H1 (cell line): ENCODE results near the gene MGRN1. TPM values are rescaled to one million over a fixed set of nuclear protein-coding genes. Genes with fewer than 3 reads are reported as not detected.

ENCODE experiments used
- CTCF ChIA-PET: fragments of 300-600 bp; sonication (Branson Sonifier 250); formaldehyde crosslinking; loops from one replicate; lab custom pipeline; 2021; ENCODE audit not compliant: partially characterized antibody; lab: Charles Lee
- POLR2A ChIA-PET: fragments of 300-600 bp; sonication (Branson Sonifier 250); formaldehyde crosslinking; loops from one replicate; lab custom pipeline; 2021; ENCODE audit warnings: inconsistent platforms; ENCODE audit not compliant: partially characterized antibody; lab: Charles Lee
- DNase-seq, 2 experiments: peaks; one replicate each; pipeline versions ENCODE4 v3.0.0 to v3.0.0-alpha.2; 2010 to 2022; ENCODE audit warnings: low spot score in 2 of 2, low read depth in 1 of 2, mixed read lengths in 1 of 2
- FAIRE-seq: peaks from 2 replicates; lab custom pipeline; 2011; peaks lifted over from hg19 to GRCh38; lab: Jason Lieb, UNC
- H2AFZ ChIP-seq: 2 replicates; pipeline ENCODE4 v1.8.1; 2012; ENCODE audit warnings: low read length, inconsistent platforms
- H2AK5ac ChIP-seq: 2 replicates; pipeline ENCODE4 v1.6.1; 2013; ENCODE audit warnings: low read depth, low read length
- H2BK120ac ChIP-seq: replicated peaks from 2 replicates; pipeline ENCODE3; 2013; ENCODE audit warnings: low read depth, low read length, inconsistent platforms
- H2BK12ac ChIP-seq: 2 replicates; pipeline ENCODE4 v1.6.1; 2013; ENCODE audit warnings: low read depth, low read length
- H2BK15ac ChIP-seq: 2 replicates; pipeline ENCODE4 v1.6.1; 2013; ENCODE audit warnings: low read length
- H2BK20ac ChIP-seq: 2 replicates; pipeline ENCODE4 v1.6.1; 2013; ENCODE audit warnings: low read length
- H2BK5ac ChIP-seq: 2 replicates; pipeline ENCODE4 v1.6.1; 2013; ENCODE audit warnings: low read depth, low read length
- H3K14ac ChIP-seq: 2 replicates; pipeline ENCODE4 v1.6.1; 2013; ENCODE audit warnings: inconsistent platforms; ENCODE audit not compliant: insufficient read length
- H3K18ac ChIP-seq: 2 replicates; pipeline ENCODE4 v1.6.1; 2013; ENCODE audit warnings: low read length; ENCODE audit errors: extremely low read depth
- H3K23ac ChIP-seq: 2 replicates; pipeline ENCODE4 v1.6.1; 2013; ENCODE audit warnings: inconsistent platforms; ENCODE audit not compliant: insufficient read length
- H3K23me2 ChIP-seq: 2 replicates; pipeline ENCODE4 v1.6.1; 2013; ENCODE audit warnings: low read depth, low read length
- H3K27ac ChIP-seq: 2 replicates; pipeline ENCODE4 v1.6.1; 2011; ENCODE audit warnings: low read depth, low read length, inconsistent platforms
- H3K27me3 ChIP-seq, 4 experiments: replicated peaks in 1 of 4; 1 replicate in 1 of 4; 2 replicates in 3 of 4; pipeline versions ENCODE4 v1.6.1 to v1.8.1; 2011 to 2013; ENCODE audit warnings: low read length in 3 of 4, mild to moderate bottlenecking in 3 of 4, inconsistent platforms in 2 of 4, mixed read lengths in 2 of 4, moderate library complexity in 1 of 4; ENCODE audit not compliant: control insufficient read depth in 3 of 4, insufficient read depth in 3 of 4; ENCODE audit errors: extremely low read depth in 1 of 4
- H3K36me3 ChIP-seq, 4 experiments: 2 replicates each; pipeline versions ENCODE4 v1.6.1 to v1.8.1; 2011 to 2013; ENCODE audit warnings: mild to moderate bottlenecking in 4 of 4, low read length in 3 of 4, moderate library complexity in 2 of 4, control low read depth in 1 of 4, inconsistent platforms in 1 of 4; ENCODE audit not compliant: insufficient read depth in 4 of 4, control insufficient read depth in 2 of 4
- H3K4ac ChIP-seq: replicated peaks from 2 replicates; pipeline ENCODE3; 2013; ENCODE audit warnings: low read length, low read depth, mixed read lengths, inconsistent platforms; ENCODE audit not compliant: insufficient read length
- H3K4me1 ChIP-seq, 4 experiments: replicated peaks in 1 of 4; 1 replicate in 1 of 4; 2 replicates in 3 of 4; pipeline versions ENCODE4 v1.6.1 to v1.8.1; 2011 to 2013; ENCODE audit warnings: low read length in 3 of 4, inconsistent platforms in 2 of 4, mixed read lengths in 1 of 4; ENCODE audit not compliant: insufficient read depth in 4 of 4, control insufficient read depth in 3 of 4
- H3K4me2 ChIP-seq, 2 experiments: 2 replicates each; pipeline versions ENCODE4 v1.6.1 to v1.8.1; 2011 to 2013; ENCODE audit warnings: low read depth in 2 of 2, low read length in 2 of 2, control low read depth in 1 of 2, inconsistent platforms in 1 of 2, mild to moderate bottlenecking in 1 of 2; ENCODE audit not compliant: insufficient read depth in 1 of 2
- H3K4me3 ChIP-seq, 4 experiments: fragments of 200-600, 300-600 bp in 1 of 4; sonication (generic), shearing (Covaris generic), sonication (Bioruptor Twin) in 1 of 4; 2 replicates each; pipeline versions ENCODE4 v1.5.1 to v1.8.1; 2011 to 2016; ENCODE audit warnings: low read length in 4 of 4, low read depth in 3 of 4, control low read depth in 2 of 4, inconsistent platforms in 2 of 4, mild to moderate bottlenecking in 2 of 4, mixed read lengths in 1 of 4, moderate library complexity in 1 of 4; ENCODE audit not compliant: insufficient read depth in 2 of 4; ENCODE audit errors: extremely low read depth in 1 of 4
- H3K56ac ChIP-seq: replicated peaks from 2 replicates; pipeline ENCODE3; 2013; ENCODE audit warnings: low read depth, mild to moderate bottlenecking, mixed read lengths, low read length, inconsistent platforms; ENCODE audit not compliant: insufficient read length
- H3K79me1 ChIP-seq: 2 replicates; pipeline ENCODE4 v1.6.1; 2013; ENCODE audit warnings: low read depth, low read length, control low read depth
- H3K79me2 ChIP-seq, 2 experiments: 2 replicates each; pipeline versions ENCODE4 v1.6.1 to v1.8.1; 2012 to 2013; ENCODE audit warnings: low read length in 2 of 2, mild to moderate bottlenecking in 2 of 2, inconsistent platforms in 1 of 2; ENCODE audit not compliant: insufficient read depth in 2 of 2, control insufficient read depth in 1 of 2
- H3K9ac ChIP-seq, 4 experiments: replicated peaks in 1 of 4; 1 replicate in 1 of 4; 2 replicates in 3 of 4; pipeline versions ENCODE4 v1.6.1 to v1.8.1; 2011 to 2013; ENCODE audit warnings: low read depth in 3 of 4, low read length in 3 of 4, control low read depth in 2 of 4, mild to moderate bottlenecking in 2 of 4, moderate library complexity in 2 of 4, inconsistent platforms in 1 of 4; ENCODE audit errors: extremely low read depth in 1 of 4
- H3K9me3 ChIP-seq, 2 experiments: 2 replicates each; pipeline versions ENCODE4 v1.6.1 to v1.8.1; 2012 to 2013; ENCODE audit warnings: mild to moderate bottlenecking in 2 of 2, moderate library complexity in 2 of 2, control low read depth in 1 of 2, inconsistent platforms in 1 of 2, low read depth in 1 of 2, low read length in 1 of 2, mixed read lengths in 1 of 2; ENCODE audit not compliant: insufficient read depth in 2 of 2
- H4K20me1 ChIP-seq, 2 experiments: replicated peaks in 1 of 2; 2 replicates each; pipeline versions ENCODE3 to v1.8.1; 2011 to 2013; ENCODE audit warnings: inconsistent platforms in 2 of 2, low read length in 2 of 2, mild to moderate bottlenecking in 1 of 2; ENCODE audit not compliant: insufficient read depth in 2 of 2, control insufficient read depth in 1 of 2
- H4K5ac ChIP-seq: 2 replicates; pipeline ENCODE4 v1.6.1; 2013; ENCODE audit warnings: low read length, low read depth, mixed read lengths, inconsistent platforms; ENCODE audit not compliant: insufficient read length
- H4K8ac ChIP-seq: 2 replicates; pipeline ENCODE4 v1.8.0; 2013; ENCODE audit warnings: mild to moderate bottlenecking, moderate library complexity, low read length, inconsistent platforms; ENCODE audit not compliant: insufficient read depth; ENCODE audit errors: extremely low read depth
- H4K91ac ChIP-seq: replicated peaks from 2 replicates; pipeline ENCODE3; 2013; ENCODE audit warnings: low read length, mixed read lengths, inconsistent platforms; ENCODE audit not compliant: insufficient read length
- CEBPB ChIP-seq: IDR thresholded peaks from 2 replicates; pipeline ENCODE4 v1.6.1; 2012; ENCODE audit warnings: low read depth, low read length
- GABPA ChIP-seq: IDR thresholded peaks from 2 replicates; pipeline ENCODE4 v1.6.1; 2011; ENCODE audit warnings: mild to moderate bottlenecking, low read length, moderate library complexity, borderline replicate concordance; ENCODE audit not compliant: insufficient read depth
- HDAC6 ChIP-seq: IDR thresholded peaks from one replicate; pipeline ENCODE4 v1.7.1; 2012; ENCODE audit warnings: low read depth, mild to moderate bottlenecking, inconsistent platforms, low read length, moderate library complexity
- JUN ChIP-seq: IDR thresholded peaks from 2 replicates; pipeline ENCODE4 v1.6.1; 2011; ENCODE audit warnings: low read depth, mild to moderate bottlenecking, improper control_type of control experiment, low read length
- POLR2AphosphoS5 ChIP-seq: IDR thresholded peaks from 2 replicates; pipeline ENCODE4 v1.6.1; 2011; ENCODE audit warnings: low read depth, low read length
- SUZ12 ChIP-seq: fragments of 200-600 bp; sonication (generic); IDR thresholded peaks from 2 replicates; pipeline ENCODE4 v1.6.1; 2012; ENCODE audit warnings: mild to moderate bottlenecking, inconsistent platforms, low read length, moderate library complexity, mixed read lengths
- WGBS, 2 experiments: shearing (Covaris generic) in 1 of 2; methylation state at CpG; one replicate each; pipeline versions ENCODE4 v1.1.6 to v1.1.7; 2013 to 2015; ENCODE audit warnings: low lambda C conversion rate in 2 of 2, mixed read lengths in 2 of 2, inconsistent platforms in 1 of 2, low coverage in 1 of 2, missing lambda C conversion rate in 1 of 2; ENCODE audit not compliant: insufficient replicate concordance in 2 of 2, insufficient coverage in 1 of 2, insufficient read length in 1 of 2; ENCODE audit errors: extremely low coverage in 1 of 2, missing lambda C conversion rate in 1 of 2; 5-methylcytosine and 5-hydroxymethylcytosine counted together
- polyA plus RNA-seq, 7 experiments: library from polyadenylated mRNA; depleted of rRNA in 3 of 7; stranded (reverse) in 5 of 7; unstranded in 2 of 7; fragments of >200 nt in 5 of 7; fragments of 200-250 nt in 2 of 7; gene quantifications; 1 replicate in 5 of 7; 2 replicates in 1 of 7; 4 replicates in 1 of 7; pipeline versions ENCODE4 v1.2.1 to v1.2.3, GENCODE V29; 2011 to 2013; ENCODE audit warnings: missing spikeins in 2 of 7, mixed read lengths in 2 of 7
- total RNA-seq: library from RNA; stranded (reverse); fragmentation: NEBNext Ultra II Directional; extraction: Animal tissue kit (Norgen Biotek cat#: 25700); gene quantifications from 2 replicates; pipeline ENCODE4 v1.2.1, GENCODE V29; 2021

The MGRN1 gene
- total and polyA plus RNA-seq, 2 of the 8 experiments (the other 6 are each of a cell fraction or from before 2014, with no cell fraction given): 15.0 to 82.3 TPM

GRCh38 chr16:4611337-4612021 is 13.1 kb upstream of the MGRN1 start:
- CTCF ChIA-PET: interaction anchor here (0.6 to 3.1 kb wide), 13 partner anchors 8 to 1350 kb away, joined by 3 to 13 read pairs (median 4); partner anchors contain the start of gene MGRN1
- Histone ChIP-seq H3K4me2 (no peak overlapping the region; a peak in 1 of 4 replicates), H4K91ac (peak overlapping the region; percentile 57), H3K27ac (no peak overlapping the region), H3K18ac (no peak overlapping the region; the same call in 1 of the 2 replicates), H3K14ac (no peak overlapping the region), H3K79me2 (peaks cover 13 to 45% of the 10 kb centered on the region in 2 experiments; a peak in 3 of 4 replicates), H4K8ac (peak overlapping the region; percentile 40; the same call in 1 of the 2 replicates), H2AK5ac (no peak overlapping the region), H2BK12ac (no peak overlapping the region), H3K23ac (no peak overlapping the region), H2BK5ac (no peak overlapping the region; the same call in 1 of the 2 replicates), H3K23me2 (peaks cover 12% of the 10 kb centered on the region), H2BK120ac (no peak overlapping the region), H3K4ac (no peak overlapping the region), H2BK15ac (no peak overlapping the region), H2BK20ac (no peak overlapping the region), H2AFZ (no peak overlapping the region), H3K36me3 (peaks cover 2 to 20% (median 11%) of the 10 kb centered on the region in 4 experiments; a peak in 4 of 8 replicates), H3K79me1 (peaks cover 9% of the 10 kb centered on the region; the same call in 1 of the 2 replicates), H4K5ac (no peak overlapping the region), H4K20me1 (peaks cover 13 to 24% of the 10 kb centered on the region in 2 experiments), H3K56ac (no peak overlapping the region), H3K4me1 (peaks cover 0 to 37% (median 32%) of the 10 kb centered on the region in 4 experiments; a peak in 6 of 7 replicates), H3K9me3 (no peaks in the 10 kb centered on the region), H3K9ac (0 out of 7 replicates have a peak overlapping the region, but pooled peaks of 1 of the 4 experiments have one; percentile 24), H3K27me3 (no peaks in the 10 kb centered on the region), H3K4me3 (no peak overlapping the region)
- no peak for FAIRE-seq
- no peak for DNase-seq
- POLR2A ChIA-PET: interaction anchor here (0.8 to 13.3 kb wide), 8 partner anchors 7 to 106 kb away, joined by 3 to 126 read pairs (median 6); partner anchors contain the start of gene MGRN1
- 93% methylated on average over 22 of the region's 22 CpGs; no CpG with 5 or more reads in 1 of the 2 experiments for WGBS, 2 experiments
- no peak for TF ChIP-seq JUN
- peak; percentile 87 for TF ChIP-seq CEBPB
- TF ChIP-seq GABPA: no peak
- TF ChIP-seq SUZ12: no peak
- no peak for TF ChIP-seq HDAC6
- TF ChIP-seq POLR2AphosphoS5: 0 out of 2 replicates have a peak, but pooled peaks have one; percentile 25
